GM11168 (cell line): ENCODE measurements around the gene CYBB.

Experiments
- in situ Hi-C: fragments of 300-500 bp; cut with MboI; formaldehyde crosslinking; loops from one replicate; pipeline ENCODE4 v1.12.0; 2022; ENCODE audit warnings: low sequenced_read_pairs; ENCODE audit not compliant: unreplicated experiment

The CYBB gene

GRCh38 chrX:37783305-37783704 lies 3.4 kb downstream of the CYBB start:
- in situ Hi-C loops = no loop called here

- in situ Hi-C loops = no loop called here
These were observed 5.7 kb downstream of the CYBB start for GRCh38 chrX:37785569-37785968.

GRCh38 chrX:37786624-37787422 lies 7.0 kb downstream of the CYBB start:
- in situ Hi-C loops = no loop called here

- in situ Hi-C loops = no loop called here
These were observed 7.6 kb downstream of the CYBB start for GRCh38 chrX:37787423-37787869.

- in situ Hi-C loops = no loop called here
These were observed 16.5 kb downstream of the CYBB start for GRCh38 chrX:37796310-37796709.

GRCh38 chrX:37796805-37797204 lies 16.9 kb downstream of the CYBB start:
- in situ Hi-C loops = no loop called here

- in situ Hi-C loops = no loop called here
These were observed 20.1 kb downstream of the CYBB start for GRCh38 chrX:37799936-37800335.

- in situ Hi-C loops = no loop called here
These were observed 20.9 kb downstream of the CYBB start for GRCh38 chrX:37800717-37801116.

- in situ Hi-C loops = no loop called here
These were observed 22.2 kb downstream of the CYBB start for GRCh38 chrX:37802028-37802427.

GRCh38 chrX:37803057-37803456 lies 23.2 kb downstream of the CYBB start:
- in situ Hi-C loops = no loop called here

GRCh38 chrX:37809970-37810369 lies 30.1 kb downstream of the CYBB start:
- in situ Hi-C loops = no loop called here

GRCh38 chrX:37812110-37812509 lies 32.3 kb downstream of the CYBB start:
- in situ Hi-C loops = no loop called here

- in situ Hi-C loops = no loop called here
These were observed 33.7 kb downstream of the CYBB start for GRCh38 chrX:37813570-37813969.

- in situ Hi-C loops = no loop called here
These were observed 35.5 kb downstream of the CYBB start for GRCh38 chrX:37815366-37815765.

GRCh38 chrX:37816766-37817165 lies 36.9 kb downstream of the CYBB start:
- in situ Hi-C loops = no loop called here

GRCh38 chrX:37817176-37817575 lies 37.3 kb downstream of the CYBB start:
- in situ Hi-C loops = no loop called here

- in situ Hi-C loops = no loop called here
These were observed 37.7 kb downstream of the CYBB start for GRCh38 chrX:37817579-37817978.

GRCh38 chrX:37818031-37818430 lies 38.2 kb downstream of the CYBB start:
- in situ Hi-C loops = no loop called here

GRCh38 chrX:37820646-37821045 lies 40.8 kb downstream of the CYBB start:
- in situ Hi-C loops = loop anchor here (5.0 kb wide), 1 partner anchor 68 kb away; no protein-coding TSS in a partner anchor

- in situ Hi-C loops = loop anchor here (5.0 kb wide), 1 partner anchor 72 kb away; no protein-coding TSS in a partner anchor
These were observed 44.8 kb downstream of the CYBB start for GRCh38 chrX:37824491-37825214.

GRCh38 chrX:37825215-37825842 lies 45.5 kb downstream of the CYBB start:
- in situ Hi-C loops = no loop called here
